Measurements from ENCODE around the gene SIN3A. TPM values are rescaled to one million over a fixed set of nuclear protein-coding genes. Genes with fewer than 3 reads are reported as not detected.

The SIN3A gene
- total and polyA plus RNA-seq, 2 experiments from 2014 or later: 24.3 to 73.0 TPM

- H3K4me2 ChIP-seq: peak overlapping the region; percentile 86
- H2AFZ ChIP-seq: no peak overlapping the region
- TF ChIP-seq, protein P1, sequence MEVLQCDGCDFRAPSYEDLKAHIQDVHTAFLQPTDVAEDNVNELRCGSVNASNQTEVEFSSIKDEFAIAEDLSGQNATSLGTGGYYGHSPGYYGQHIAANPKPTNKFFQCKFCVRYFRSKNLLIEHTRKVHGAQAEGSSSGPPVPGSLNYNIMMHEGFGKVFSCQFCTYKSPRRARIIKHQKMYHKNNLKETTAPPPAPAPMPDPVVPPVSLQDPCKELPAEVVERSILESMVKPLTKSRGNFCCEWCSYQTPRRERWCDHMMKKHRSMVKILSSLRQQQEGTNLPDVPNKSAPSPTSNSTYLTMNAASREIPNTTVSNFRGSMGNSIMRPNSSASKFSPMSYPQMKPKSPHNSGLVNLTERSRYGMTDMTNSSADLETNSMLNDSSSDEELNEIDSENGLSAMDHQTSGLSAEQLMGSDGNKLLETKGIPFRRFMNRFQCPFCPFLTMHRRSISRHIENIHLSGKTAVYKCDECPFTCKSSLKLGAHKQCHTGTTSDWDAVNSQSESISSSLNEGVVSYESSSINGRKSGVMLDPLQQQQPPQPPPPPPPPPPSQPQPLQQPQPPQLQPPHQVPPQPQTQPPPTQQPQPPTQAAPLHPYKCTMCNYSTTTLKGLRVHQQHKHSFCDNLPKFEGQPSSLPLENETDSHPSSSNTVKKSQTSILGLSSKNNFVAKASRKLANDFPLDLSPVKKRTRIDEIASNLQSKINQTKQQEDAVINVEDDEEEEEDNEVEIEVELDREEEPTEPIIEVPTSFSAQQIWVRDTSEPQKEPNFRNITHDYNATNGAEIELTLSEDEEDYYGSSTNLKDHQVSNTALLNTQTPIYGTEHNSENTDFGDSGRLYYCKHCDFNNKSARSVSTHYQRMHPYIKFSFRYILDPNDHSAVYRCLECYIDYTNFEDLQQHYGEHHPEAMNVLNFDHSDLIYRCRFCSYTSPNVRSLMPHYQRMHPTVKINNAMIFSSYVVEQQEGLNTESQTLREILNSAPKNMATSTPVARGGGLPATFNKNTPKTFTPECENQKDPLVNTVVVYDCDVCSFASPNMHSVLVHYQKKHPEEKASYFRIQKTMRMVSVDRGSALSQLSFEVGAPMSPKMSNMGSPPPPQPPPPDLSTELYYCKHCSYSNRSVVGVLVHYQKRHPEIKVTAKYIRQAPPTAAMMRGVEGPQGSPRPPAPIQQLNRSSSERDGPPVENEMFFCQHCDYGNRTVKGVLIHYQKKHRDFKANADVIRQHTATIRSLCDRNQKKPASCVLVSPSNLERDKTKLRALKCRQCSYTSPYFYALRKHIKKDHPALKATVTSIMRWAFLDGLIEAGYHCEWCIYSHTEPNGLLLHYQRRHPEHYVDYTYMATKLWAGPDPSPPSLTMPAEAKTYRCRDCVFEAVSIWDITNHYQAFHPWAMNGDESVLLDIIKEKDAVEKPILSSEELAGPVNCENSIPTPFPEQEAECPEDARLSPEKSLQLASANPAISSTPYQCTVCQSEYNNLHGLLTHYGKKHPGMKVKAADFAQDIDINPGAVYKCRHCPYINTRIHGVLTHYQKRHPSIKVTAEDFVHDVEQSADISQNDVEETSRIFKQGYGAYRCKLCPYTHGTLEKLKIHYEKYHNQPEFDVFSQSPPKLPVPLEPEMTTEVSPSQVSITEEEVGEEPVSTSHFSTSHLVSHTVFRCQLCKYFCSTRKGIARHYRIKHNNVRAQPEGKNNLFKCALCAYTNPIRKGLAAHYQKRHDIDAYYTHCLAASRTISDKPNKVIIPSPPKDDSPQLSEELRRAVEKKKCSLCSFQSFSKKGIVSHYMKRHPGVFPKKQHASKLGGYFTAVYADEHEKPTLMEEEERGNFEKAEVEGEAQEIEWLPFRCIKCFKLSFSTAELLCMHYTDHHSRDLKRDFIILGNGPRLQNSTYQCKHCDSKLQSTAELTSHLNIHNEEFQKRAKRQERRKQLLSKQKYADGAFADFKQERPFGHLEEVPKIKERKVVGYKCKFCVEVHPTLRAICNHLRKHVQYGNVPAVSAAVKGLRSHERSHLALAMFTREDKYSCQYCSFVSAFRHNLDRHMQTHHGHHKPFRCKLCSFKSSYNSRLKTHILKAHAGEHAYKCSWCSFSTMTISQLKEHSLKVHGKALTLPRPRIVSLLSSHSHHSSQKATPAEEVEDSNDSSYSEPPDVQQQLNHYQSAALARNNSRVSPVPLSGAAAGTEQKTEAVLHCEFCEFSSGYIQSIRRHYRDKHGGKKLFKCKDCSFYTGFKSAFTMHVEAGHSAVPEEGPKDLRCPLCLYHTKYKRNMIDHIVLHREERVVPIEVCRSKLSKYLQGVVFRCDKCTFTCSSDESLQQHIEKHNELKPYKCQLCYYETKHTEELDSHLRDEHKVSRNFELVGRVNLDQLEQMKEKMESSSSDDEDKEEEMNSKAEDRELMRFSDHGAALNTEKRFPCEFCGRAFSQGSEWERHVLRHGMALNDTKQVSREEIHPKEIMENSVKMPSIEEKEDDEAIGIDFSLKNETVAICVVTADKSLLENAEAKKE (CRISPR knock-in tag; IDR thresholded peaks at IDR 0.05): no peak
- TF ChIP-seq STAT1 (IDR thresholded peaks at IDR 0.05; ENCODE audit: unreplicated experiment) (no peak), JUNB (IDR thresholded peaks at IDR 0.05; ENCODE audit: unreplicated experiment) (no peak), ZNF331 (CRISPR knock-in tag; IDR thresholded peaks at IDR 0.05; ENCODE audit: low read depth) (no peak), EZH2phosphoT487 (IDR thresholded peaks at IDR 0.05; ENCODE audit: unreplicated experiment) (no peak), CREB1 (CRISPR knock-in tag; IDR thresholded peaks at IDR 0.05; ENCODE audit: low read depth) (no peak), NANOG (IDR thresholded peaks at IDR 0.05; ENCODE audit: borderline replicate concordance) (no peak), ZNF114 (CRISPR knock-in tag; IDR thresholded peaks at IDR 0.05) (no peak), POLR2AphosphoS5 (IDR thresholded peaks at IDR 0.05; ENCODE audit: low read depth) (no peak), EZH2 (IDR thresholded peaks at IDR 0.05; ENCODE audit: low read depth, unreplicated experiment) (no peak)
- TF ChIP-seq, protein P2, sequence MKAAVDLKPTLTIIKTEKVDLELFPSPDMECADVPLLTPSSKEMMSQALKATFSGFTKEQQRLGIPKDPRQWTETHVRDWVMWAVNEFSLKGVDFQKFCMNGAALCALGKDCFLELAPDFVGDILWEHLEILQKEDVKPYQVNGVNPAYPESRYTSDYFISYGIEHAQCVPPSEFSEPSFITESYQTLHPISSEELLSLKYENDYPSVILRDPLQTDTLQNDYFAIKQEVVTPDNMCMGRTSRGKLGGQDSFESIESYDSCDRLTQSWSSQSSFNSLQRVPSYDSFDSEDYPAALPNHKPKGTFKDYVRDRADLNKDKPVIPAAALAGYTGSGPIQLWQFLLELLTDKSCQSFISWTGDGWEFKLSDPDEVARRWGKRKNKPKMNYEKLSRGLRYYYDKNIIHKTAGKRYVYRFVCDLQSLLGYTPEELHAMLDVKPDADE (IDR thresholded peaks at IDR 0.05): no peak
- TF ChIP-seq, protein P3, sequence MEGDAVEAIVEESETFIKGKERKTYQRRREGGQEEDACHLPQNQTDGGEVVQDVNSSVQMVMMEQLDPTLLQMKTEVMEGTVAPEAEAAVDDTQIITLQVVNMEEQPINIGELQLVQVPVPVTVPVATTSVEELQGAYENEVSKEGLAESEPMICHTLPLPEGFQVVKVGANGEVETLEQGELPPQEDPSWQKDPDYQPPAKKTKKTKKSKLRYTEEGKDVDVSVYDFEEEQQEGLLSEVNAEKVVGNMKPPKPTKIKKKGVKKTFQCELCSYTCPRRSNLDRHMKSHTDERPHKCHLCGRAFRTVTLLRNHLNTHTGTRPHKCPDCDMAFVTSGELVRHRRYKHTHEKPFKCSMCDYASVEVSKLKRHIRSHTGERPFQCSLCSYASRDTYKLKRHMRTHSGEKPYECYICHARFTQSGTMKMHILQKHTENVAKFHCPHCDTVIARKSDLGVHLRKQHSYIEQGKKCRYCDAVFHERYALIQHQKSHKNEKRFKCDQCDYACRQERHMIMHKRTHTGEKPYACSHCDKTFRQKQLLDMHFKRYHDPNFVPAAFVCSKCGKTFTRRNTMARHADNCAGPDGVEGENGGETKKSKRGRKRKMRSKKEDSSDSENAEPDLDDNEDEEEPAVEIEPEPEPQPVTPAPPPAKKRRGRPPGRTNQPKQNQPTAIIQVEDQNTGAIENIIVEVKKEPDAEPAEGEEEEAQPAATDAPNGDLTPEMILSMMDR (conservative IDR thresholded peaks at IDR 0.05; ENCODE audit: low read depth in 2 of 2): no peak
- TF ChIP-seq, protein P4, sequence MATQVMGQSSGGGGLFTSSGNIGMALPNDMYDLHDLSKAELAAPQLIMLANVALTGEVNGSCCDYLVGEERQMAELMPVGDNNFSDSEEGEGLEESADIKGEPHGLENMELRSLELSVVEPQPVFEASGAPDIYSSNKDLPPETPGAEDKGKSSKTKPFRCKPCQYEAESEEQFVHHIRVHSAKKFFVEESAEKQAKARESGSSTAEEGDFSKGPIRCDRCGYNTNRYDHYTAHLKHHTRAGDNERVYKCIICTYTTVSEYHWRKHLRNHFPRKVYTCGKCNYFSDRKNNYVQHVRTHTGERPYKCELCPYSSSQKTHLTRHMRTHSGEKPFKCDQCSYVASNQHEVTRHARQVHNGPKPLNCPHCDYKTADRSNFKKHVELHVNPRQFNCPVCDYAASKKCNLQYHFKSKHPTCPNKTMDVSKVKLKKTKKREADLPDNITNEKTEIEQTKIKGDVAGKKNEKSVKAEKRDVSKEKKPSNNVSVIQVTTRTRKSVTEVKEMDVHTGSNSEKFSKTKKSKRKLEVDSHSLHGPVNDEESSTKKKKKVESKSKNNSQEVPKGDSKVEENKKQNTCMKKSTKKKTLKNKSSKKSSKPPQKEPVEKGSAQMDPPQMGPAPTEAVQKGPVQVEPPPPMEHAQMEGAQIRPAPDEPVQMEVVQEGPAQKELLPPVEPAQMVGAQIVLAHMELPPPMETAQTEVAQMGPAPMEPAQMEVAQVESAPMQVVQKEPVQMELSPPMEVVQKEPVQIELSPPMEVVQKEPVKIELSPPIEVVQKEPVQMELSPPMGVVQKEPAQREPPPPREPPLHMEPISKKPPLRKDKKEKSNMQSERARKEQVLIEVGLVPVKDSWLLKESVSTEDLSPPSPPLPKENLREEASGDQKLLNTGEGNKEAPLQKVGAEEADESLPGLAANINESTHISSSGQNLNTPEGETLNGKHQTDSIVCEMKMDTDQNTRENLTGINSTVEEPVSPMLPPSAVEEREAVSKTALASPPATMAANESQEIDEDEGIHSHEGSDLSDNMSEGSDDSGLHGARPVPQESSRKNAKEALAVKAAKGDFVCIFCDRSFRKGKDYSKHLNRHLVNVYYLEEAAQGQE (IDR thresholded peaks at IDR 0.05; ENCODE audit: unreplicated experiment): no peak
- H3K36me3 Mint-ChIP-seq (ENCODE audit: low read depth): no peaks in the 10 kb centered on the region; the same call in 2 of the 3 replicates
- no peaks in the 10 kb centered on the region; the same call in 2 of the 3 replicates for H3K9me3 Mint-ChIP-seq
- peaks cover 25% of the 10 kb centered on the region for H3K27me3 Mint-ChIP-seq (ENCODE audit: insufficient read depth, low read depth, poor library complexity)
- DNase-seq (ENCODE audit: low spot score): peak; percentile 29
- H3K27ac Mint-ChIP-seq: no peak overlapping the region
- H3K36me3 ChIP-seq (ENCODE audit: insufficient read depth): no peaks in the 10 kb centered on the region
- no peaks in the 10 kb centered on the region for H4K20me1 ChIP-seq (replicated peaks; ENCODE audit: insufficient read depth)
- H3K27ac ChIP-seq (ENCODE audit: low read depth): peak overlapping the region; percentile 94
- H3K27me3 ChIP-seq (ENCODE audit: insufficient read depth): no peaks in the 10 kb centered on the region
- H3K4me1 ChIP-seq (ENCODE audit: insufficient read depth): peaks cover 15% of the 10 kb centered on the region
- peaks cover 21% of the 10 kb centered on the region for H3K4me1 Mint-ChIP-seq
- ATAC-seq: no peak
- H3K4me3 Mint-ChIP-seq: peak overlapping the region; percentile 96
- peaks cover 11% of the 10 kb centered on the region; the same call in 1 of the 2 replicates for H3K79me2 ChIP-seq (replicated peaks; ENCODE audit: insufficient read depth)
- peaks cover 20% of the 10 kb centered on the region for H3F3A ChIP-seq (replicated peaks; ENCODE audit: low read depth)
- peak overlapping the region; percentile 92 for H3K4me3 ChIP-seq
- H3K9me2 ChIP-seq (ENCODE audit: insufficient read depth): no peaks in the 10 kb centered on the region
Measured at GRCh38 chr15:75456710-75457109, 5.2 kb upstream of the SIN3A start.

Data from GM23338 (cell line).